Measurements from ENCODE around the gene HDAC4.
A peak's percentile ranks its signal among the peaks of the same experiment; 100 is the strongest.

DNA sequence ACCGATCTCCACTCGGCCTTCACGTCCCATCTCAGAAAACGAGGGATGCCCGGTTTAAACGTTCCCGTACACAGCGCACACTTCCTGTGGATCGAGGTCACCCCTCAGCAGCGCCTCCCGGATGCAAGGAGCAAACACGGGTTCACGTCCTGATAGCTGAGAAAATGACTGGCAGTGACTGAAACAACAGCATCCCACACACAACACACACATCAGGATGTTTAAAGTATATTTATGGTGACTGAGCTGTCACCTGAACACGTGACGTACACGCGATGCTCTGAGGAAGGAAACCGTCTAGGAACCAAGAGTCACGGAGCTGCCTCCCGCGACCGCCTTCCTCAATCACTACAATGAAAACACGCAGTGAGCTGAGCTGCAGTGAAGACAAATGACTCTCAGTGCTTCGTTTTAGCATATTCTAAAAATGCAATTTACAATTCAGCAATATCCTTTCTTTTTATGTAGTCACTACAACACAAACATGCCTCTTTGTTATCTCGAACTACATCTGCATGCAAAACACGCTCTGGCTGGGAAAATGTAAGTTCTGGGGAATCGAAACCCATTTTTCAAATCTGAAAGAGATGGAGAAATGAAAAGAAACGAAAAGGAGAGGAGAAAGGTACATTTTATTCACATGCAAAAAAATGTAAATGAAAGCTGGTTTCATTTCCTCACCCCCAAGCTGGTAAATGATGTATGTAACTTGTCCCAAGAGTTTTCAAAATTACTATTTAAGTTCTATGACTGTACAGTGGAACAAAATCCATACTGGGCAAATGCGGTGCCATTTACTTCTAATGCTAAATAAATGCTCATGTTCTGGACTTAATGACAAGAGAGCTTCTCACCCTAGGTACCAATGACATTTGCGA lies 19.8 kb downstream of the HDAC4 start:
- TF ChIP-seq, protein P1, sequence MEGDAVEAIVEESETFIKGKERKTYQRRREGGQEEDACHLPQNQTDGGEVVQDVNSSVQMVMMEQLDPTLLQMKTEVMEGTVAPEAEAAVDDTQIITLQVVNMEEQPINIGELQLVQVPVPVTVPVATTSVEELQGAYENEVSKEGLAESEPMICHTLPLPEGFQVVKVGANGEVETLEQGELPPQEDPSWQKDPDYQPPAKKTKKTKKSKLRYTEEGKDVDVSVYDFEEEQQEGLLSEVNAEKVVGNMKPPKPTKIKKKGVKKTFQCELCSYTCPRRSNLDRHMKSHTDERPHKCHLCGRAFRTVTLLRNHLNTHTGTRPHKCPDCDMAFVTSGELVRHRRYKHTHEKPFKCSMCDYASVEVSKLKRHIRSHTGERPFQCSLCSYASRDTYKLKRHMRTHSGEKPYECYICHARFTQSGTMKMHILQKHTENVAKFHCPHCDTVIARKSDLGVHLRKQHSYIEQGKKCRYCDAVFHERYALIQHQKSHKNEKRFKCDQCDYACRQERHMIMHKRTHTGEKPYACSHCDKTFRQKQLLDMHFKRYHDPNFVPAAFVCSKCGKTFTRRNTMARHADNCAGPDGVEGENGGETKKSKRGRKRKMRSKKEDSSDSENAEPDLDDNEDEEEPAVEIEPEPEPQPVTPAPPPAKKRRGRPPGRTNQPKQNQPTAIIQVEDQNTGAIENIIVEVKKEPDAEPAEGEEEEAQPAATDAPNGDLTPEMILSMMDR (IDR thresholded peaks at IDR 0.05) = no peak
- peak in 1 of 2 donors; percentile 52 for TF ChIP-seq EP300 (IDR thresholded peaks at IDR 0.05)
- peak in 1 of 2 donors; percentile 13 for TF ChIP-seq POLR2A (IDR thresholded peaks at IDR 0.05)

All from tibial nerve (tissue), 4 donors.